ENCODE results near the gene IP6K1.

The IP6K1 gene

GRCh38 chr3:49799105-49799504 is 12.8 kb upstream of the IP6K1 start:
- Histone ChIP-seq H3K36me3 (peaks cover 0 to 3% (median 0%) of the 10 kb centered on the region in 11 experiments; a peak in 1 of 22 replicates), H3K9me3 (replicated peaks in 1 of 11) (no peaks in the 10 kb centered on the region), H3K4me1 (peaks cover 11 to 37% (median 32%) of the 10 kb centered on the region in 10 experiments), H4K20me1 (no peaks in the 10 kb centered on the region), H3K27ac (0 out of 22 replicates have a peak overlapping the region, but pooled peaks of 1 of the 11 experiments have one; percentile 2), H3K9ac (0 out of 22 replicates have a peak overlapping the region, but pooled peaks of 3 of the 11 experiments have one; percentile 1 to 21 (median 5)), H3K4me2 (peak overlapping the region in 6 of 11 experiments; percentile 1 to 28 (median 7); a peak in 4 of 22 replicates), H3K27me3 (peaks cover 6 to 16% (median 11%) of the 10 kb centered on the region in 11 experiments; a peak in 16 of 22 replicates), H3K4me3 (no peak overlapping the region)
- TF ChIP-seq Cebpa-rat (IDR thresholded peaks at IDR 0.05): no peak

GRCh38 chr3:49794926-49795905 is 8.9 kb upstream of the IP6K1 start:
- Histone ChIP-seq H3K27ac (no peak overlapping the region), H3K4me1 (peaks cover 6 to 38% (median 29%) of the 10 kb centered on the region in 10 experiments; a peak in 18 of 20 replicates), H3K4me2 (no peak overlapping the region), H3K27me3 (no peaks in the 10 kb centered on the region), H3K9me3 (replicated peaks in 1 of 11) (no peaks in the 10 kb centered on the region), H3K9ac (no peak overlapping the region), H4K20me1 (no peaks in the 10 kb centered on the region), H3K36me3 (no peaks in the 10 kb centered on the region), H3K4me3 (no peak overlapping the region)
- TF ChIP-seq Cebpa-rat (IDR thresholded peaks at IDR 0.05): no peak

- no peaks in the 10 kb centered on the region for H4K20me1 ChIP-seq
- H3K27ac ChIP-seq: no peak overlapping the region
- H3K9me3 ChIP-seq (replicated peaks in 1 of 11): no peaks in the 10 kb centered on the region
- TF ChIP-seq Cebpa-rat (IDR thresholded peaks at IDR 0.05): no peak
- no peaks in the 10 kb centered on the region for H3K27me3 ChIP-seq
- H3K36me3 ChIP-seq: no peaks in the 10 kb centered on the region
- H3K4me2 ChIP-seq: no peak overlapping the region
- H3K4me3 ChIP-seq: no peak overlapping the region
- peaks cover 5 to 44% (median 35%) of the 10 kb centered on the region in 10 experiments; a peak in 18 of 20 replicates for H3K4me1 ChIP-seq
- H3K9ac ChIP-seq: no peak overlapping the region
Observed at GRCh38 chr3:49794431-49794830, 8.1 kb upstream of the IP6K1 start.

DNA sequence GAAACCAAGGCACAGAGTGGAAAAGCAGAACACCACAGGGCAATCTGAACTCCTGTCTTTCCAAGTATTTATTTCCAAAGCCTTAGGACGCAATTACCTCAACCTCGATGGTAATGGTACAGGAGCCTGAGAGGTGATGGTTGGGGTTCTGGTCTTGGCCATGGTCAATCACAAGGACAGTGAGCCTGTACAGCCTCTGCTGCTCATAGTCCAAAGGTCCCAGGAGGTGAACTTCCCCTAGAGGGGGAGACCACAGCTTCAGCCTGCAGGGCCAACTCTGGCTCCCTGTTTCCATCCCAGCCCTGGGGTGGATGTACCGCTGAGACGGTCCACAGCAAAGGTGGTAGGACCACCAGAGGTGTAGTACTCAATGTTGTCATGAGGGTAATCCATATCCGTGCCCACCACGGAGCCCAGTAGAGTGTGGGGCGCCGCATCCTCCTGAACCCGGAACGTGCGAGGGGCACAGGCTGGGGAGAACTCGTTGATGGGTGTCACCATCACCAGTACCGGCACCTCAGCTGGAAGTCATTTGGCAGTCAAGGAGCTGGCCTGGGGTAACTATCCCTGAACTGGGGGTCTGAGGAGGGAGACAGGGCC is 7.2 kb upstream of the IP6K1 start:
- no peak overlapping the region for H3K4me3 ChIP-seq
- no peak overlapping the region for H3K4me2 ChIP-seq
- H3K4me1 ChIP-seq: peaks cover 0 to 37% (median 29%) of the 10 kb centered on the region in 10 experiments; a peak in 16 of 20 replicates
- no peaks in the 10 kb centered on the region for H3K27me3 ChIP-seq
- no peaks in the 10 kb centered on the region for H3K36me3 ChIP-seq
- H3K27ac ChIP-seq: no peak overlapping the region
- H3K9me3 ChIP-seq (replicated peaks in 1 of 11): no peaks in the 10 kb centered on the region
- no peaks in the 10 kb centered on the region for H4K20me1 ChIP-seq
- TF ChIP-seq Cebpa-rat (IDR thresholded peaks at IDR 0.05): no peak
- H3K9ac ChIP-seq: no peak overlapping the region

- Histone ChIP-seq H3K27ac (no peak overlapping the region), H3K4me3 (no peak overlapping the region), H4K20me1 (no peaks in the 10 kb centered on the region), H3K27me3 (no peaks in the 10 kb centered on the region), H3K9ac (no peak overlapping the region), H3K9me3 (replicated peaks in 1 of 11) (no peaks in the 10 kb centered on the region), H3K4me2 (no peak overlapping the region), H3K36me3 (no peaks in the 10 kb centered on the region), H3K4me1 (peaks cover under 1 to 34% (median 28%) of the 10 kb centered on the region in 10 experiments)
- no peak for TF ChIP-seq Cebpa-rat (IDR thresholded peaks at IDR 0.05)
Observed at GRCh38 chr3:49792371-49793150, 6.2 kb upstream of the IP6K1 start.

DNA sequence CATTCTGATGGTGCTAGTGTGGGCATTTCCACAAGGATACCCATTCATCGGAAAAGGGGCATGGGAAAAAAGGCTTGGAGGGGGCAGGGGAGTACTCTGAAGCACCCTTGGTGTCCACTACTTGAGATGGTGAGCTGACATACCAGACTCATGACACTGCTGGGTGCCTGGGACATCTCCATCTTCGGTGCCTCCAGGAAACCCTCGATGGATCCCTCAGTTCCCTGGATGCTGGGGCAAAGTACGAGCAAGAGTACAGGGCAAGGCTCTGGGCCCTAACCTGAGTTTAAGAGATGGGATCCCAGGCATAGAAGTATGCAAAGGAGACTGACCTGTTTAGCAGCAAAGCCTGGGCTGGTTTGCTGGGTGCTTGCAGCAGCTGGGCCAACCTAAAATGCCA is 5.2 kb upstream of the IP6K1 start:
- H3K9ac ChIP-seq: no peak overlapping the region
- H4K20me1 ChIP-seq: no peaks in the 10 kb centered on the region
- TF ChIP-seq Cebpa-rat (IDR thresholded peaks at IDR 0.05): no peak
- no peak overlapping the region for H3K27ac ChIP-seq
- no peaks in the 10 kb centered on the region for H3K36me3 ChIP-seq
- no peaks in the 10 kb centered on the region for H3K27me3 ChIP-seq
- H3K4me2 ChIP-seq: peak overlapping the region in 1 of 11 experiments; percentile 25; a peak in 1 of 22 replicates
- no peaks in the 10 kb centered on the region for H3K9me3 ChIP-seq (replicated peaks in 1 of 11)
- no peak overlapping the region for H3K4me3 ChIP-seq
- peaks cover 10 to 33% (median 30%) of the 10 kb centered on the region in 10 experiments for H3K4me1 ChIP-seq

- Histone ChIP-seq H3K36me3 (no peaks in the 10 kb centered on the region), H3K9me3 (replicated peaks in 1 of 11) (no peaks in the 10 kb centered on the region), H3K9ac (no peak overlapping the region), H4K20me1 (no peaks in the 10 kb centered on the region; a peak in 2 of 22 replicates), H3K4me1 (peaks cover 10 to 33% (median 29%) of the 10 kb centered on the region in 10 experiments), H3K27ac (no peak overlapping the region), H3K4me2 (peak overlapping the region in 7 of 11 experiments; percentile 12 to 59 (median 26); a peak in 8 of 22 replicates), H3K27me3 (no peaks in the 10 kb centered on the region), H3K4me3 (no peak overlapping the region)
- TF ChIP-seq Cebpa-rat (IDR thresholded peaks at IDR 0.05): no peak
Observed at GRCh38 chr3:49790626-49791411, 4.5 kb upstream of the IP6K1 start.

DNA sequence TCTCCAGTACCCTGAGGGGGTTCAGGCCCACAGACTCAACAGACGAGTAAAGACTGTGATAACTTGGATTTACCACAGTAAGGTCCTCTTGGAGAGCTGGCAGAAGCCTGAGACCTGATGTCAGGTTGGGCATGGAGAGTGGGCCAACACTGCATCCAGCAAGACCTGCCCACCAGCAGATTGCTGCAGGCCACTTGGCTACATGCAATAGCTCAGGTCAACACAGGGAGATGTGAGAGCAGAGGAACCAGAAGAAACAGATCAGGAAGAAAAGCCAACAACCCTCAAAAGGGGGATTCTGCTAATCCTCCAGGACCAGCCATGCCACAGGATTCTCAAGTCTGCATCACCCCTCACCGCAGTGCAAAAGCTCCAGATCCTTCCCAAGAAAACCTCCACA is 1.7 kb upstream of the IP6K1 start:
- peaks cover 1 to 25% (median 7%) of the 10 kb centered on the region in 11 experiments; a peak in 14 of 22 replicates for H4K20me1 ChIP-seq
- no peak for TF ChIP-seq Cebpa-rat (IDR thresholded peaks at IDR 0.05)
- peaks cover 32 to 52% (median 45%) of the 10 kb centered on the region in 10 experiments for H3K4me1 ChIP-seq
- no peaks in the 10 kb centered on the region for H3K9me3 ChIP-seq (replicated peaks in 1 of 11)
- no peaks in the 10 kb centered on the region for H3K27me3 ChIP-seq
- H3K27ac ChIP-seq: no peak overlapping the region
- H3K36me3 ChIP-seq: peaks cover 15 to 22% (median 20%) of the 10 kb centered on the region in 11 experiments
- no peak overlapping the region for H3K4me2 ChIP-seq
- H3K9ac ChIP-seq: no peak overlapping the region
- H3K4me3 ChIP-seq: no peak overlapping the region
